GM21528 (cell line): ENCODE data around the gene JADE2.
"Not testable (repeated sequence)": the region's sequence is repeated elsewhere in the genome, so short reads cannot be mapped to it uniquely, and the experiment has no call there.

Source experiments
- ATAC-seq: cut with Tn5 transposase; IDR thresholded peaks from one replicate; pipeline ENCODE4 v1.9.1; 2021; ENCODE audit warnings: mild to moderate bottlenecking, moderate library complexity; ENCODE audit not compliant: unreplicated experiment, low FRiP score

Gene JADE2

DNA sequence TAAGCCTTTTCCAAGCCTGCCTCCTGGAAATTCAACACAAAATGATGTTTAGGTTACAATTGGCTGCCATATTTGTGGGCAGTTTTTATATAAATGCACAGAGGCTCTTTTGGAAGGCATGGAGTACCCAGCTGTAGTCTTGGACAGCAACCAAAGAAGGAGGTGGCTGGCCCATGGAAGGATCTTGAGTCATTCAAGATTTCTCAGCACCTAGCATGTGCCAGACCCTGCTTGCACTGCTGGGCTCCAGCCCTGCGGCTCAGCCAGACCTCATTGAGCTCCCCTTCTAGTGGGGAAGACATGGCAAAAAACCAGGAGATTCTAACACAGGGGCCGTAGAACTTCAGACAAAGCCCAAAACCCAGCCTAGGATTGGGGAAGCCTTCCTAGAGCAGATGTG is 22.1 kb downstream of the JADE2 start:
- ATAC-seq = no peak

DNA sequence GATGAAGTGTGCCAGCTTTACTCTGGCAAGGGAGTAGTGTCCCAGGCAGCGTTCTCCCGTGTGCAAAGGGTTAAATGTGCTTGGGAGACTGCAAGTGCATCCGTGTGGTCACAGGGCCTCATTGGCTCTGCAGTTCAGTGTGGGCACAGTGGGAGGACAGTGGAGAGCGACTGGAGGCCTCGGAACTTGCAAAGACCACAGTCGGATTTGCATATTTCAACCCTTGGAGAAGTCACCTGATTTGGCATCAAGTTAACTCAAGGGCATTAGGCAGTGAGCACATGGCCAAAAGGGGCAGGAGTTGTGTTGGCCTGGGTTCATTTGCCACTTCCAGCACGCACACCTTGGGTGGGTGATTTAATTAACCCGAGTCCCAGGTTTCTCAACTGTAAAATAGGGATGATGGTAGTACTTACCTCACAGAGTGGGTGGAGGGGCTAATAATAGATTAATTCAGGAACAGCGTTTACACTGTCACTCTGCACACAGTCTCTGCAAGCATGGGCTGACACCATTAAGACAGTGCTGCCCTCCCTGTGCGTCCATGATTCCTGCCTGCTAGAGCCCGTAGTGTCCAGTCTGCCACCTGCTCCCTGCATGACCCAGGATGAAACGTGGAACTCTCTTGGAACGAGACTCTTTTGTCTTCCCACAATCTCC is 22.7 kb downstream of the JADE2 start:
- ATAC-seq = no peak

DNA sequence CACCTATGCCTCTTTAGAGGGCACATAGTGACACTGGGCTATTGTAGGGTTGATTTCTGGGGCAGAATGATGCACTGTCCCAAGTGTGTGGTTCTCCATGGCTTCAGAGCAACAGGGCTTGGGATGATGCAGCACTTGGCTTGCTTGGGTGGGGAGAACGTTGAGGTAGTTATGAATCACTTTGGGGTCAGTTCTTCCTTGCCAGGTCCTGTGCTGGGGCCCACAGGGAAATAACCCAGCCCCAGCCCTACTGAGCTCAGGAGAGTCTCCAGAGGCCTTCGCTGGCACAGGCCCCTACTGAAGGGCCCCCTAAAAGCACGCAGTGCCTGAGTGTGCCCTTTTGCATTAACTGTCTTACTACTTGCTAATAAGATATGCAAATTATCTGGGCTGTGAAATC is 24.2 kb downstream of the JADE2 start:
- ATAC-seq = no peak

DNA sequence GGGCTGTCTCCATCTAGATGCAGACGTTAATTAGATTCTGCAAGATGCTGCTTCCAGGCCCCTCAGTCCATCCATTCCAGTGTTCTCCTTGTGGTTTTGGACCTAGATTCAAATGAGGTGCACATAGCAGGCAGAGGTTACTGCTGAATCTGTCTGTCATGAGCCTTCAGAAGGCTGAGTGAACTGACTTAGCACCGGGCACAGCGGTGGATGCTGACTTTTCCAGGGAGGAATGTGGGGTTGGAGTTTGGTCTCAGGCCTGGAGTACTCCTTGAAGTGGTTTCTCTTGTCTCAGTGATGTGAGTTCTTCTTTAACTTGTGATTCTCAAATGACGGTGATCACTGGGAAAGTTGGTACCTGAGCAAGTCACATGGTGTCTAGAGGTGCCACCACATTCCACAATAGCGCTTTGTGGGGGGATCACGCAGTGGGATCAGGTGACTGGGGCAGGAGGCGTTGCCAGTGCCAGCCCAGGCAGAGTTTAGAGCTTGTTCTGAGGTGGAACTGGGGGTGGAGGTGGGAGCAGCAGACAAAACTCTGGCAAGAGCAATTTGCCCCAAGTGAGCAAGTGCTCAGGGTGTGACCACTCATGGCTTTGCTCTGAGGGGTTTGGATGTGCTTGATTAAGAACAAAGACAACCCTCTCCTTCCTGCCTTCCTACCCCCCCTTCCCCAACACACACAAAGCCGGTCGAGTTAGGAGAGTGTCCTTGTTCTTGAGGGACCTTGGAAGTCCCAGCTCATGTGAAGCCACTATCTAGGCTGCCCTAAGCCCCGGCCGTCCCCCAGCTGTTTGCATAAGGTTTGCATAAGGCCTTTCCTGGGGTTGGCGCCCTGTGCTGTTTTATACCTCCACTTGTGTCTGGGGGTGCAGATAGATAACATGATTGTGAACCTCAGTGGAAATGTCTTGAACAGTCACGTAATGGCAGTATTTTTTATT is 25.1 kb downstream of the JADE2 start:
- ATAC-seq = no peak

DNA sequence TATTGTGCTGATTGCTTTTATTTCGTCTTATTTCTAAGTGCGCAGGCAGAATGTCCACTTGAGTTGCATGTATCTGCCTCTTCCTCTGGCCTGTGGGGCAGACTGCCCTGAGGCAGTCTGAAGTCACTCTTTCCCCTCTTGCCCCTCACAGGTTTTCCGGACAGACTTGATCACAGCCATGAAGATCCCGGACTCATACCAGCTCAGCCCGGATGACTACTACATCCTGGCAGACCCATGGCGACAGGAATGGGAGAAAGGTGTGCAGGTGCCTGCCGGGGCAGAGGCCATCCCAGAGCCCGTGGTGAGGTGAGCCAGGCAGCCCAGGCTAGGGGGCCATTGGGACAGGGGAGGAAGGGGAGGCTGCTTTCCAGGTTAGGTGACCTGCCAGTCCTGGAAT is 26.4 kb downstream of the JADE2 start:
- ATAC-seq = no peak

DNA sequence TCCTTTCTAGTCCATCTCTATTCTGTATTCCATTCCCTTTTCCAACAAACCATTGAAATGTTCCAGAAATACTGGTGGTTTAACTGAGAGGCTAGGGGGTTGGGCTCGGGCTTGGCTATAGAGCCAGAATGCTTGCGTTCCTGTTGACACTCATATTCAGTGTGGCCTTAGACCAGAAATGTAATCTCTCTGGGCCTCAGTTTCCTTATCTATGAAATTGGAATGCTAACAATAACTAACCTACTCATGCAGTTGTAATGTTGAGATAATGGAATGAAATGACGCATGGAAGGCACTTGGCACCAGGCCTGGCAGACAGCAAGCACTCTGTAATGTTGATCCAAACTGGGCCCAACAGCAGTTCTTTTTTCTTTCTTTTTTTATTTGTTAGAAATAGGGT is 26.8 kb downstream of the JADE2 start:
- ATAC-seq = no peak

DNA sequence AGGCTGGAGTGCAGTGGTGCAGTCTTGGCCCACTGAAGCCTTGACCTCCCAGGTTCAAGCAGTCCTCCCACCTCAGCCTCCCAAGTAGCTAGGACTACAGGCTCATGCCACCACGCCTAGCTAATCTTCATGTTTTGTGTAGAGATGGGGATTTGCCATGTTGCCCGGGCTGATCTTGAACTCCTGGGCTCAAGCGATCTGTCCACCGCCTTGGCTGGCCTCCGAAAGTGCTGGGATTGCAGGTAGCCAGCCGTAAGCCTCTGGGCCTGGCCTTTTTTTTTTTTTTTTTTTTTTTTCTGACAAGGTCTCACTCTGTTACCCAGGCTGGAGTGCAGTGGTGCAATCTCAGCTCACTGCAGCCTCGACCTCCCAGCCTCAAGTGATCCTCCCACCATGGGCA is 27.2 kb downstream of the JADE2 start:
- ATAC-seq = not testable (repeated sequence)

DNA sequence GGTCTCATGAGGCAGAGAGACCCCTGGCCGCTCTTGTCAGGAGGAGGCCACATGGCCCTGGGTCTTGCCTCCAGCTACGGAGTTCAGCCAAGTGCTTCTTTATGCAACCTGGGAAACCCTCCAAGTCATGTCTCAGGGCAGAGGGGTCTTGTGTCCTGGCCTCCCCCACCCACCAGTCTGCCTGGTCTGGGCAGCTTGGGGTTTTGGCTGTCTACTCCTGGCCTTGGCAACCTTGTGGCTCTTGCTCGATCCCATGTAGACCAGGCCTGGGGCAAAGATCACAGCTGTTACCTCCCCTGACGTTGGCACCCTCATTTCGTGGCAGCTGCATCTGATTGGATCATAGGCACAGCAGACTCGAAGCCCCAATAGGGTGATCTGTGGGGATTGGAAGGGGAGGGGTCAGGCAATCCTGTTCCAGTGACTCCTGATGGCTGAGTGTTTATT is 28.4 kb downstream of the JADE2 start:
- no peak for ATAC-seq

DNA sequence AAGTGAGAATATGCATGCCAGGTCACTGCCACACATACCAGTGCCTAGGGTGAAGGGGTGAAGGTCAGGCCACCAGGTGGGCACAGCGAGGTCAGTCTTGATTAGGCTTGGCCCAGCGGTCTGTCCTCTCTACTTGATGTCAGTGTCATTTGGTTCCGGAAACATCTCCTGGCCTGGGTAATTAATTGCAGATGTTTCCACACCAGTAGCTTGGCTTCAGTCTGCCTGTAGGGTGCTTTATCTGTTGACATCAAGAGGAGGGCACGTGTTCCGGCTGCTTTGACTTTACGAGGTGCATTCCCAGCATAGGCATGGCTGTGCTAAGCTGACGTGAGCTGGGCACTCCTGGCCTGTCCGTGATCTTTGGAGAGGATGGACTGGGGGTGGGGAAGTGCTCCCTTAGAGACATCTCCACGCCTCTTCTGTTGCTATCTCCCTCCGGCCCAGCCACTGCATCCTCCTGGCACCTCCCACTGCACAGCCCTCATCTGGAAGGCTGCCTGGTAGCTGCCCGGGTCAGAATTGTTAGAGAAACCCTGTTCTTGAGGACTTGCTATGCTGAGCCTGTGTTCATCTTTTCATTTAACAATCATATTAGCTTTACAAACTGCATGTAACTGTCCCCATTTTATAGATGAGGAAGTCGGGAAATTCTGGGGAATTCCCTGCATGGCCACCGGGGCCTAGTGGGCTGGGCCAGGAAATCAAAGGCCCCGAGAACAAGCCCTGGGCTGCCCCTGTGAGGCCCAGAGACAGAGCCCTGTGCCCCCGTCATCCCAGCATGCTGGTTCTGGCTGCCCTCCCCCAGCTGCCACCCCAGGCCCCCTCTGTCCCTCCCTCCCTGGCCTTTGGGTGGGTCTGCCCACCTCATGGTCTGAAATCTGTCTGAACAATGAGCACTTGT is 29.1 kb downstream of the JADE2 start:
- peak; percentile 47 for ATAC-seq

DNA sequence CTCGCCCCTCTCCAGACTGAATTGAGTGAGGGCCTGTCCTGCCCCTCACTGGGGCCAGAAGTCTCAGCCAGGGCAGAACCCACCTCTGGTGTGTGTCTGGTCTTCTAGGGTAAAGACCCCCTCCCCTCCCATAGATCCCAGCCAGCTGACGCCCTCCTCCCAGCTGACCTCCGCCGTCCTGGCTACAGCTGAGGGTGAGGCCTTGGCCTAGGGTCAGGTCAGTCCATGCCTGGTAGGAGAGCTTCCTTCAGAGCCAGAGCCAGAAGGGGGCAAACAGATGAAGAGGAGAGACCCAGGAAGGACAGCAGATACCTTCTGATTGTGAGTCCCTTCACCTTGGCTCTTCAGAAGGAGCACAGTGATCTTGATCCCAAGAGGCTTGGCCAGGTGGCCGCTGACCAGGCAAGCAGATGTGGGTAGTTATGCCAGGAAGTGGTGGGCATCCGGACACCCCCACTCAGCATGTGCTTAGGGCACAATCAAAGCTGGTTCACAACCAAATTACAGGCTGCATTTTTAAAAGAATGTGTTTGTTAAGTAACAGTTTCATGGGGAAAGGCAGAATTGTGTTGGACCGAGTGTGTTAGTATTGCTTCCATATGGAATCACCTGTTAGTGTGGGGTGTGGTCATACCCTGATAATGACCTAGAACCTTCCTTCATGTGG is 29.9 kb downstream of the JADE2 start:
- peak; percentile 19 for ATAC-seq

DNA sequence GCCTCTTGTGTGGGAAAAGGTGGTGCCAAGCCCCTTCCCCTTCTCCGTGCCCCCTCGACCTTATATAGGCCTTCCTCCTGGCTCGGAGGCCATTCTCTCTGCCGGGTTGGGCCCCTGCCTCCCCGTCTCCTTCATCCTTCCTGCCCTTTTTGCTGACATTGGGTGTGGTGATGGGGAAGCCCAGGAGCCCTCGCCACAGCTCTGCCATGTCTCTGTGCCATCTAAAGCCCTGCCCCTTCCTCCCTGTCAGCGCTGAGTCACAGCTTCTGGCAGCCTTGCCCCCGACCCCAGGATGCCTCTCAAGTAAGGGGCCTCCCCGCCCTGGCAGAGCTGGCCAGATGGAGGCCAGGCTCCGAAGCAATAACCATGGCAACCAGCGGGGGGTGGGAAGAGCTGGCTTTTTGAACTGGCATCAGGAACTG is 30.4 kb downstream of the JADE2 start:
- ATAC-seq = no peak

DNA sequence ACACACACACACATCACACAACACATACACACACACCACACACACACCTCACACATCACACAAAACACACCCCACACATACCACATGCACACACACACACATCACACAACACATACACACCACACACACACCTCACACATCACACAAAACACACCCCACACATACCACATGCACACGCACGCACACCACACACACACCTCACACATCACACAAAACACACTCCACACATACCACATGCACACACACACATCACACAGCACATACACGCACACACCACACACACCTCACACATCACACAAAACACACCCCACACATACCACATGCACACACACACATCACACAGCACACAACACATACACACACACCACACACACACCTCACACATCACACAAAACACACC is 31.1 kb downstream of the JADE2 start:
- not testable (repeated sequence) for ATAC-seq

DNA sequence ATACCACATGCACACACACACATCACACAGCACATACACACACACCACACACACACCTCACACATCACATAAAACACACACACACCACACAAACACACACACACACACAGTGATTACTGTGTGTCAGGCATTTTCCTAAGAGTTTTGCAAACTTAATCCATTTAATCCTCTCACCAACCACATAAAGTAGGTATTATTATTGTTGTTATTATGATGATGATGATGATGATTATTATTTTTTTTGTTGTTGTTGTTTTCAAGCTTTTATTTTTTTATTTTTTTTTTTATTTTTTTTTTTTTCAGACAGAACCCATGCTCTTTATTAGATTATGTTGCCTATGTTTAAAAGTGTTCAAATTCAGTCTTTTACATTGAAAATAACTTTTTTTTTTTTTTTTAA is 31.5 kb downstream of the JADE2 start:
- ATAC-seq = no peak

DNA sequence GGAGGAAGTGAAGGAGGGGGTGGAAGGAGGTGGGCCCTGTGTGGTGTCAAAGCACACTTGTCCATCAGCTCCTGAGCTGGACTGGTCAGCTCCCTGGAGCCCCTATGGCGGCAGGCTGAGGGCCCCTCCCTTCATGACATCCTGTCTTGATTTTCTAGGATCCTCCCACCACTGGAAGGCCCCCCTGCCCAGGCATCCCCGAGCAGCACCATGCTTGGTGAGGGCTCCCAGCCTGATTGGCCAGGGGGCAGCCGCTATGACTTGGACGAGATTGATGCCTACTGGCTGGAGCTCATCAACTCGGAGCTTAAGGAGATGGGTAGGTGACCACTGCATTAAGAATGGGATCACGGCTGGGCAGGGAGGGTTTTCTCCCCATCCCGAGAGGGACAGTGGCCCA is 34.2 kb downstream of the JADE2 start:
- no peak for ATAC-seq

DNA sequence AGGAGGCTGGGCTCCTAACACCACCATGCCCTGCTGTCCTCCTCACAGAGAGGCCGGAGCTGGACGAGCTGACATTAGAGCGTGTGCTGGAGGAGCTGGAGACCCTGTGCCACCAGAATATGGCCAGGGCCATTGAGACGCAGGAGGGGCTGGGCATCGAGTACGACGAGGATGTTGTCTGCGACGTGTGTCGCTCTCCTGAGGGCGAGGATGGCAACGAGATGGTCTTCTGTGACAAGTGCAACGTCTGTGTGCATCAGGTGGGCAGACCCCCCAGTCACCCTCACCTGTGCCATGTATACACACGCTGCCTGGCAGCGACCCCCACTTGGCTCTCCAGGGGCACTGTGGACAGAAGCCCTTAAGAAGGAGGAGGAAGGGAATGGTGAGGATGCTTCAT is 35.2 kb downstream of the JADE2 start:
- no peak for ATAC-seq

DNA sequence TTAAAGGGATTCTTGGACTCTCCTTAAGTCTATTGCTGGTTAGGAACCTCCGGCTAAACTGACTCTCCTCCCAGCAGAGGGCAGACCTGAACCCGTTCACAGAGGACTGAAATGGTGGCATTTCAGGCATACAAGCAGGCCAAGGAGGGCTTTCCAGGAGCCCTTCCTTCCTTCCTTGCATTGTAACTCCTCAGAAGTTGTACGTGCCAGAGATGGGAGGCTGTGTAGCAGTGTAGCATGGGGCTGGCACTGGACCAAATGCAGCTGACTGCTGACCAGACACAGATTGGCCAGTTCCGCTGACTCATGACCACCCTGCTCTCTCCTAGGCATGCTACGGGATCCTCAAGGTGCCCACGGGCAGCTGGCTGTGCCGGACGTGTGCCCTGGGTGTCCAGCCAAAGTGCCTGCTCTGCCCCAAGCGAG is 36.4 kb downstream of the JADE2 start:
- ATAC-seq = no peak

DNA sequence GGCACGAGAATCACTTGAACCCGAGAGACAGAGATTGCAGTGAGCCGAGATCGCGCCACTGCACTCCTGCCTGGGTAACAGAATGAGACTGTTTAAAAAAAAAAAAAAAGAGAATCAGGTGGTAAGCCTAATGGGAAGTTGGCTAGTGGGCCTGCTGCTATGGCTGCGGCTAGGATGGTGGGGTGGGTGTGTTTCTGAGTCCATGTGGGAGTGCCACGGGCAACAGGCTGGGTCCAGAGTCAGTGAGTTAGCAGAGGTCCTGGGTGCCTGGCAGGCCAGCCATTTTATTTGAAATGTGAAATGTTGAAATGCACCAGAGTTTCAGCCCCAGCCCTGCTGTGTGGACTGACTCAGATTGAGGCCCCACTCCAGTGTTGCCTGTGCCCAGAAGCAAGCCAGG is 37.8 kb downstream of the JADE2 start:
- no peak for ATAC-seq

DNA sequence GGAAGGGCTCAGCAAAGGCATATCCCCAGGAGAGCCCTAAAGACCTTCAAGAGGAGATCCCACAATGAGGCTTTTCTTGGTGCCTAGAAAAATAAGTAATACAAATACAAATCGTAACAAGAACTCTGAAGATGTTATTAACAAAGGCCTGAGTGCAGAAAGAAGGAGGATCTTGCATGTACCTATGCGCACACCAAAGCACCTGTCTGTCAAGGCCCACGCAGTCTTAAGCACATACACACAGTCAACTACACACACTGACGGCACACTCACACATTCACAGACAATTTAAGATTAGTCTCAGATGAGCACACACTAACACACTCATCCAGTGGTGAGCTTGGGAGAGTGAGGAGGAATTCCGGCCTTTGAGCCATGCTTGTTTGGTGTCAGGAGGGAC is 38.5 kb downstream of the JADE2 start:
- ATAC-seq = no peak

DNA sequence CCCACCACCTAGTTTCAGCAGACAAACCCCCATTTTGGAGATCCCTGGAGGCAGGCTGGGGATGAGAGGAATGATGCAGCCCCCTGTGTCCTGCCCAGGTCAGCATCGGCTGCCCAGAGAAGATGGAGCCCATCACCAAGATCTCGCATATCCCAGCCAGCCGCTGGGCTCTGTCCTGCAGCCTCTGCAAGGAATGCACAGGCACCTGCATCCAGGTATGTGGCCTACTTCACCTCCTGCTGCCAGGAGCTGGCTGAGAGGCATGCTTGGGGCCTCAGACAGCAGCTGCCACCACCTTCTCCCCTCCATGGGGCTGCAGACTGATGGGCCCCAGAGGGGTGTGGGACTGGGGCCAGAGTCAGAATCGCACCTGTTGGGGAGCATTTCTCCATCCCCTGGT is 38.9 kb downstream of the JADE2 start:
- no peak for ATAC-seq
